GM19372 (cell line): ENCODE measurements around the gene UVSSA.

Experiments used
- ATAC-seq: cut with Tn5 transposase; IDR thresholded peaks from one replicate; pipeline ENCODE4 v1.9.1; 2021; ENCODE audit warnings: mild to moderate bottlenecking, low read depth, moderate library complexity; ENCODE audit not compliant: unreplicated experiment

UVSSA gene

DNA sequence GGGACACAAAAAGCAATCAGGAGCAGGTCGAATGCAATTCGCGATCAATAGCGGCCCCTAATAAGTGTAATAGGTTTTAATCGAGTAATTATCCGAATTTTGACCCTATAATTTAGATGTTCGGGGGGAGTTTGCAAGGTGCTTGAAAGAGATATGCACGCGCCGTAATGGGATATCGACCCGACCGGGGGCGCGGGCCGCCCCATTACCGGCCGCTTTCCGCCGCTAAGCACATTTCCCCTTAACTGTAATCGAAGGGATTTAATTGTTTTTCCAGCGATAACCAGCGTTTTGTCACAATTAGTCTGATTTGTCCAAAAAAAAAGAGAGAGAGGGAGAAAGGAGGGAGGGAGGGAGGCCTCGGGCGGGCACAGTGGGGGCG lies 58.2 kb downstream of the UVSSA start:
- ATAC-seq, result no peak

DNA sequence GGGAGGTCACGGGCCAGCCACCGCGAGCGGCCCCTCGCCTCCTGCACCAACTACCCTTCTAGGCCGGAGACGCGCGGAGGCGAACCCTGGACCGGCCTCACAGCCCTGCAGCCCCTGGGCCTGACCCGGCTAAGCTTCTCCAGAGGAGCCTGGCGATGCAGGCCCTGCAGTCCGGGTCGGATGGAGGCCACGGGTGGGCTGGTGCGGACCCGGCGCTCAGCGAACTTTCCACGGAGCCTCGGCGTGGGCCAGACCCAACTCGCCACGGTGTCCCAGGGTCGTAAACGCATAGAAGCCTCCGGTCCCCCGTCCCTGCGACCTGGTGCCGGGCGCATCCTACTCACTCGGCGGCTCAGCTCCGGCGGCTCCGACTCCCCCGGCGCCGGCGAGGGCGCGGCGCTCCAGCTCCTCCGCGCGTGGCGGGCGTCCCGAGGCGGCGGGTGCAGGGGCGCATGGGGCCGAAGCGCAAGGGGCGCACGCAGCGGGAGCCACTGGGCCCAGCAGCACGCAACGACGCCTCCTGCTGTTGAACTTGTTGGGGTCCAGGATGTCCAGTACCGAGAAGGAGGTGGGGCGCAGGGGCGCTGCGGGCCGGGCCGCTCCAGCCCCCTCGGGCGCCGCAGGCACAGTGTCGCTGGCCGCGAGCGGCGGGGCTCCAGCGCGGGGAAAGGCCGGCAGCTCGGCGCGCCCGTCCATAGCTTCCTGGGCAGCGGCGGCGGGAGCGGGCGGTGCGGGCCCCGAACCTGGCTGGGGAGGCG lies 58.8 kb downstream of the UVSSA start:
- ATAC-seq, result no peak

DNA sequence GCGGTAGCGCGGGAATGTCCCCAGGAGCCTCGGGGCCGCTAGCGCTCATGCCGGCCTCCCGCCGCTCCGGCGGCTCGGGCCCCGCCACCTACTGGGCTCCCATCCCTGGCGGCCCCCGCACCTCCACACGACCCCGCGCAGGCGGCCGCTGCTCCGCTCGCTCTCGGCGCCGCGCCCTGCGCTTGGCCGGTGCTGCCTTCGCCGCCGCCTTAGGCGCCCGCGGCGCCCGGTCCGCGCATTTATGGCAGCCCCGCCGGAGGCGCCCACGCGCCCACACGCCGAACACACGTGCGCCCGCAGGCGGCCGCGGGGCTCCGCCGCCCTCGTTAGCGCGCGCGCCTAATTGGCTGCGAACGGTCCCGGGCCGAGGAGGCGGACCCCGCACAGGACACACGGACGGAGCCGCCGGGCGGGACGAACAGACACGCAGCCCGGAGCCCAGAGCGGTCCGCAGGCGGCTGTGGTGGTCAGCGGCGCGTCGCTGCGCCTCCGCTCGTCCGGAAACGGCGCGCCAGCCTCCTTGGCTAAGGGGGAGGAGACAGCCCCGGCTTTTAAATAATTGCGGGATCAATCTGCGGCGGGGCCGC lies 59.5 kb downstream of the UVSSA start, which contains the start of gene NKX1-1:
NKX1-1 (minus strand) TSS at position 49 of the 587 bp plus-strand sequence; CDS start at position 49, 0 bp downstream.
- ATAC-seq, result no peak

DNA sequence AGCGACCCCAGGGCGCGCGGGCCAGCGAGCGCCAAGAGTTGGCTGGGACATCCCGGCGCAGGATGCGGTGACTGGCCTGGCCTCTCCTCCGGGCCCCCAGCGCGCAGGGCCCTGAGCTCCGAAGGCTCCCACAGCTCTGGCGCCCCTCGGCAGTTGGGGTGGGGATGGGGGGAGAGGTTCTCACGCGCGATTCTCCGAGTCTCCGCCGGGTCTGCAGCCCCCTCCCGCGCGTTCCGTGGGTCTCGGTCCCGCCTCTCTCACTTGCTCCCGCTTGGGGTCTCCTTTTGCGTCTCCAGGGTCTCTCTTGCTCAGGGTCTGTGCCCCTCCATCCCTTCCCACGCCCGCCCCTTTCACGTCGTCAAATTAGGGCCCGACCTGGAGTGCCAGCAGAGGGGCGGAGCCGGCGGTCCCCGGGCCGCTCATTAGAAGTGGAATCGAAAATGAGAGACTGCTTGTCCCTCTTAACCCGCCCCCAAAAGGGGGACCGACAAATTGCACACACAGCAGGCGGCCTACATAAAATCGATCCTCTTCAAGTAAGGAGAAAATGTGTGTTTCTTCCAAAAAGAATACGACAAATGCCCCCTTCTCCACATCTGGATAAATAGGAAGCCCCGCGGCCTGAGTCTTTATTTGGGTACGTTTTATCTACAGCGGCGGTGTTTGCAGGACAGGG lies 60.1 kb downstream of the UVSSA start:
- no peak for ATAC-seq

DNA sequence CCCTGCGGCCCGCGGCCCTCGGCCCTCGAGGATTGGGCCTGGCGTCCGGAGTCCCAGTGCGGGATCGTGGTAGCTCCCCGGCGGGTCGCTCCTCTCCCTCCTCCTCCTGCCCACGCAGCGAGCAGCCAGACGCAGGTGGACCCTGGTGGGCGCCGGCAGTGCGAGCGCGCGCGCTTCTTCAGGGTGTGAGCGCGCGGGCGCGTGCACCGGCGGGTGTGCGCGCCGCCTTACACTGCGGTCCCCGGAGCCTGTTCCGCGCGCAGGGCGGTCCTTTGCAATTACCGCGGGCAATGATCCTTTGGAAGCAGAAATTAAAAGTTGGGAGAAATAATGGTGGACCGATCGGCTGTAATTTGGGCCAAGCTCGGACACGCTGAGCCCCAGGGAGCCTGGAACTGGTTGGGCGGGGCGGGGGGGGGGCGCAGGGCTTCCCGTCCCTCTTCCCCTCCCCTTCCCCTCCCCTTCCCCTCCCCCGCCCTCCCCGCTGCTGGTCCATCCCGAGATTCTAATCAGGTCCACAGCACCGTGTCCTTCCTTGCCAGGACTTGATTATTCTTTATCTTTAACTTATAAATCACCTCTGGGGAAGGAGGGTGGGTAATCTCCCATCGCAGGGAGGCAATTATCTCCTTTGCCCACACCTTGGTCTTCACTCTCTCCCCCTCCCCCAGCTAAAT lies 60.8 kb downstream of the UVSSA start:
- ATAC-seq, result no peak

DNA sequence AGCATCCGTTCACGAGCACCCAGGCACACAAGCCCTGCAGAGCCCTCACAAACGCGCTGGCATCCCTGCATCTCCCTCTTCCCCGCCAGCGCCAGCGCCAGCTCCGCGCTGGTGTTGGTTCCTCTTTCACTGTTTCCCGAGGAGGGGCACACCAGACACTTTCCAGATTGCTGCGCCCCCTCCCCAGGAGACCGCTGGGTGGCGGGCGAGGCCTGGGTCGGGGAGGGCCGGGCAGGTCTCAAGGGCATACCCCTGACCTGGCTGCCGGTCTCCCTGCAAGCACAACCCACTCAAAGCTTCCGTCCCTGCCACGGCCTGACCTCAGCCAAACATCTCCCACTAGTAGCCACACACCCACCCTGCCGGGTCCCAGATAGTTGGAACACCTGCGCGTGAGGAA lies 61.4 kb downstream of the UVSSA start:
- ATAC-seq, result no peak

DNA sequence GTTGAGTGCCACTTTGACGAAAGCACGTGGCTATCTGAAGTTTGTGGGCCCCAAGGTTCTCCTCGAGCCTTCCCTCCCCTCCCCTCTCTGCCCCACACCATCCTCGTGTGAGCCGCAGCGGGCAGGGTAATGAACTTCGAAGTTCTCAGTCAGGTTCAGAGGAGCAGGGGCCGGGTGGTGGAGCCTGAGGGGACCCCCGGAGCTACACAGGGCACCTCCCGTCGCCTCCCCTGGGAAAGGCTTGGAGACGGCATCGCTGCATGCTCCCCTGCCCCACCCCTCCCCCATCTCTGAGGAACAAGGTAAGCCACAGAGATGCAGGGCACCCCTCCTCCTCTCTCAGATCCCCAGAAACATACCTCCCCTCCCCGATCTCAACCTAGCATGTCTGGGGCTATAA lies 62.1 kb downstream of the UVSSA start:
- no peak for ATAC-seq

DNA sequence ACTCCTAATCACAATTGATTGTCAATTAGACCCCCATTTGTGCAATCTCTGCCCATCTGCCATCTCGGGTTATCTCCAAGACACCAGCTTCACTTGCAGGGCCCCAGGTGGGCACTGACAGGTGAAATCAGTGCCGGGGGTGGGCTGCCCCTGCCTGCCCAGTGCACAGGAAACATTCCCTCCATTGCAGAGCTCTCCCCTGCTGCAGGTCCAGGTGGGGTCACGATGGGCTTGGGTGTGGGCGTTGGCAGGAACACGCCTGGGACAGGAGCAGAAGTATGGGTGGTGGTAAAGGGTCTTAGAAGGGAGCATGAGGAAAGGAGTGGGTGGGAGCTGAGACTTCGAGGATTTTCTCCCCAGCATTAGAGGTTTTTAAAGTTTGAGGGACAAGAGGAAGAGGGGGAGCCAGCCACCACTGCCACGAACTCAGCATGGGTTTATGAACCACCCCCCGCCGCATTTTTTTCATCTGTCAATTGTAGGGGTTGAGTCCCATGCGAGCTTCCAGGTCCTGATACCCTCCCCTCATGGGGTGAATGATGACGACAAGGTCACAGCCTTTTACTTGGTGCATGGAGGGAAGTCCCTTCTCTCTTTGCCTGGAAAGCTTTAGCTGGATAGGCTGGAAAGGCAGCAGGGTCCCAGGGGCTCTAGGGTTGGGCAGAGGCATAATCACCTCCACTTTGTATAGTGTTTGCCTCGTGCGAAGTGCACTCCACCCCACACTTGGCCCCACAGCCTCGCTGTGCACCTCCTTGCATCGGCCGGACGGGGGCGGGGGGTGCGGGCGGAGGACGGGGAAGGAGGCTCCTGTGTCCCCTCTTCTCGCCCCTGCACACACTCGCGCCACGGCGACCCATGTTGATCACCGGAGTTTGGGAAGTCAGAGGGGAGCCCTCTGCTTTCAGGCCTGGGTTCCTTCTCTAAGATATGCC lies 62.8 kb downstream of the UVSSA start:
- ATAC-seq, result no peak

DNA sequence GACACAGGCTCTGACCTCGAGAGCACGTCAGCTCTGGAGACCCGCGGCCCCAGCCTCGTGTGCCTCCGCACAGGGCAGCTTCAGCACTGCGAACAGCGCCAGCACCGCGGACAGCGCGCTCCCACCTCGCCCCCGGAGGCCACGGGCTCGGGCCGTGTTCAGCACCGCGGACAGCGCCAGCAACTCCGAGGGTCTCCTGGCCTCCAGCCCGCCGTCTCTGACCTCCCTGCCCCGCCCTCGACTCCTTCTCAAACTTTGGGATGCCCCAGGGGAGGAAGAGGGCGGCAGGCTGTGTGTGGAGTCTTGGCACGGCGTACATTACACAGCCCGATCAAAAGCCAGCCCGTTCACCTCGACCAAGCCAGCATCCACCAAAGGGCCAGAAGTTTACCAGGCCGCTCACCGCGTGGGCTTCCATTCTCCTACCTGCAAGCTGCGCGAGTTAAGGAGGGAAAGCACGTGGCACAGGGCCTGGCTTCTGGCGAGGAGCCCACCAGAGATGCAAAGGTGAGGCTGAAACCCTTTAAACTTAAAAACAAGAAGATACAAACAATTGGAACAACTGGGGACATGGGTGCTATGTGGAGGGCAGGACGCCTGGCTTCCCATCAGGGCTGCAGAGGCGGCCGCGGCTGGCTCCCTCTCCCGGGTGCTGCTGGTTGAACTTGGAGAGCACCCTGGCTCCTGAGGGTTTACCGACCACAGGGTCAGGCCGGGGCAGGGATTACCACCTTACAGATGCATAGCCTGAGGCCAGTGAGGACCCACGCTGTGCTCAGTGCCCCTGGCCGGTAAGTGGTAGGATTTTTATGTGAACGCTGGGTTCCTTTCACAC lies 63.7 kb downstream of the UVSSA start:
- ATAC-seq, result no peak

DNA sequence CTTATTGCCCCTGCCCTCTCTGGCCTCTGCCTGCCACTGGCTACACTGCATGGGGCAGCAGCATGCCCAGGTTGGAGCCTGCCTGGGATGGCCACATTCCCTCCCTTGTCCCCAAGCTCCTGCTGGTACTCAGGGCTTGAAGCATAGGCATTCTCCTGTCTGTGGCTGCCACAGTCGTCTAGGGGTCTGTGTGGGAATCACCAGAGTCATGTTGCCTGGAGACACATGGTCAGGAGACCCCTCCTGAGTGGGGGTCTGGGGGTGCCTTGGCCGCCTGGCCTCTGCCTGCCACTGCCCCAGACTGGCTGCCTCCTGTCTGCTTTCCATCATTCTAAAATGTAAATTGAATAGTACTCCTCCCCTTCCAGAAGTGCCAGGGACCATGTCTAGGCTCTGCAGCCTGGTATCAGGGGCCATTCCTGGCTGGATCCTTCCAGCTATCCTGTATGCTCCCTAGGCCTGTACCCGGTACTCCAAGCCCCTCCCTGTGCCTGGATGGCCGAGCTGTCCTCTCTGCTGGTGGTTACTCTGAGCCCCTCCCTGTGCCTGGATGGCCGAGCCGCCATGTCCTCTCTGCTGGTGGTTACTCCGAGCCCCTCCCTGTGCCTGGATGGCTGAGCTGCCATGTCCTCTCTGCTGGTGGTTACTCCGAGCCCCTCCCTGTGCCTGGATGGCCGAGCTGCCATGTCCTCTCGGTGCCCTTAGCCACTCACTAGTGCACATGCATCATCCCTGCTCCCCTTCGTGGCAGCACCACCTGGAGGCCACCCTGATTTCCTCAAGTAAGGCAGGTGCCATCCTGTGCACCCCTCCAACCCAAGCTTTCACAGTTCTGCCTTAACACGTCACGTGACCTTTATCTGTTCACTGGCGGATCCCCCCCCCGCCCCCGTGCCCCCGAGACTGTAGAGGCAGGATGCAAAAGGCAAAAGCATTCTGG lies 64.7 kb downstream of the UVSSA start:
- ATAC-seq, result no peak

DNA sequence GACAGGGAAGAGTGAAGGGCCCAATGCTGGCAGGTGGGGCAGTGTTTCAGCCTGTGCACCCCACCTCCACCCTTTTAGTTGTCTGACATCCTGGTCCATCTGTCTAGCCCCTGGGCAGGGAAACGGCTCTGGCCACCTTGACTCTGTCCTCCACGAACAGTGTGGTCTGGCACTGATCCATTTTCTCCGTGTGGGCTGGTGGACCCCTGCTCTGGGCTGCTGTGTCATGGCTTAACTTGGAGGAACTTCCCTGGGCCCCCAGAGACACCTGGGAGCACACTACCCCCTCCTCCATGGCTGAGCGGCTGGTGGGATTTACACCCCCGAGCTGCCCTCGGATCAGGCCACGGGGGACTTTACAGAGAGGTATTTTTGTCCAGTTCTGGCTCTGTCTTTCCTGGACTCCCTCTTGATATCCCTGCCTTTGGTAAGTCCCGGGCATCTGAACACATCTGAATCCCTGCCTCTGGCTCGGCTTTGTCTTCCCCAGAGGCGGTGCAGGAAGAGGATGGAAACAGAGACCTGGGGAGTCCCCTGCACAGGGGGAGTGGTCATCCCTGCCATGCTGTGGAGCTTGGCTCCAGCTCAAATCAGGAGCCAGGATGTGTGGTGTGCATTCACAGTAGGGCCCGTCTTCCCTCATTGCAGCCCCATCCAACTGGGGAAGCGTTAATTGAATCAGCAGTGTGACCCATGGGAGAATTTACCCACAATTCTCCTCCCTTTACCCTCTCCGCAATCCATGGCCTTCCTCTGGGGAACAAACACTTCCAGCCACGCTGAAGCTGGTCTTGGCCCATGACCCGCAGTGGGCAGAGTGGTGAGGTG lies 65.6 kb downstream of the UVSSA start:
- no peak for ATAC-seq

DNA sequence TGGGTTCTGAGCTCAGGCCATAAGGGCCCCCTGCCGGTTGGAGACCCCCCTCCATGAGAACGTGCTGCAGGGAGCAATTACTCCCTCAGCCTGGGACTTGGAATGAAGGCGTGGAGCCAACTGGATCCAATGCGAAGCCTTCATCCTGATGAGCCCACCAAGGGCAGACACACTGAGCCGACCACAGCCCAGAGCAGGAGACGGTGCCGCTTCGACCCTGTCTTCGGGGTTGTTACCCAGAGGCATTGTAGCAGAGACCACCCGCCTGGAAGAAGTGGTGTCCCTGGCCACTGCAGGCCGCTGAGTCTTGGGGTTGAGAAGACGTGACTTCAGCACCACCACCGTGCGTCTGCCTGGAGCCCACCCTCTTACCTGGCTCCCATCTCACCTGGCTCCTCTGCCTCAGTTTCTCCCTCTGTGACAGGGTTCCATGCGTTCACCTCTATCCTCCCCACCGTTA lies 66.2 kb downstream of the UVSSA start:
- no peak for ATAC-seq

DNA sequence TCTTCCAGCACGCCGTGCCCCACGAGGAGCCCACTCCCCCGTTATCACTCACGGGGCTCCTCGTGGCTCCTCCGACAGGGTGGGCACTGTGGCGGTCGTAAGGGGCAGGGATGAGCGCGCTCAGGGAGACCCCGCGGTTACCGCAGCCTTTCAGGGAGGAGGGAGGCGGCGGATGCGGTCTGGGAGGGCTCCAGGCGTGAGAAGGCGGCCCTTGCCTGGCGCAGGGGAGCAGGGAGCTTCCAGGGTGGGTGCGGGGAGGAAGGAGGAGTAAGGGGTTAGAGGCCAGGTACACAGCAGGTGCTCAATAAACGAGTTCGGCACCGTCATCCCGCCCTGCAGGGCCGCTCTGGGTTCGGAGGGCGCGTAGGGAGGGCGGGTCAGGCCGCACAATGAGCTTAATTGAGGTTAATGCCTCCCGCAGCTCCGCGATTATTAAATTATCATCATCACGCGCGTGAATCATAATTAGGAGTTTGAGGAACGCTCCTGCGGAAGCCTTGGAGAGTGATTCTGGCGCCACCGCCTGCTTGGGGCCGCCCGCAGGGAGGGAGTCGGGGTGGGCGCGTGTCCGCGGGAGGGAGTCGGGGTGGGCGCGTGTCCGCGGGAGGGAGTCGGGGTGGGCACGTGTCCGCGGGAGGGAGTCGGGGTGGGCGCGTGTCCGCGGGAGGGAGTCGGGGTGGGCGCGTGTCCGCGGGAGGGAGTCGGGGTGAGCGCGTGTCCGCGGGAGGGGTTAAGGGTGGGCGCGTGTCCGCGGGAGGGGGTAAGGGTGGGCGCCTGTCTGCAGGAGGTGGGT lies 66.9 kb downstream of the UVSSA start:
- no peak for ATAC-seq

DNA sequence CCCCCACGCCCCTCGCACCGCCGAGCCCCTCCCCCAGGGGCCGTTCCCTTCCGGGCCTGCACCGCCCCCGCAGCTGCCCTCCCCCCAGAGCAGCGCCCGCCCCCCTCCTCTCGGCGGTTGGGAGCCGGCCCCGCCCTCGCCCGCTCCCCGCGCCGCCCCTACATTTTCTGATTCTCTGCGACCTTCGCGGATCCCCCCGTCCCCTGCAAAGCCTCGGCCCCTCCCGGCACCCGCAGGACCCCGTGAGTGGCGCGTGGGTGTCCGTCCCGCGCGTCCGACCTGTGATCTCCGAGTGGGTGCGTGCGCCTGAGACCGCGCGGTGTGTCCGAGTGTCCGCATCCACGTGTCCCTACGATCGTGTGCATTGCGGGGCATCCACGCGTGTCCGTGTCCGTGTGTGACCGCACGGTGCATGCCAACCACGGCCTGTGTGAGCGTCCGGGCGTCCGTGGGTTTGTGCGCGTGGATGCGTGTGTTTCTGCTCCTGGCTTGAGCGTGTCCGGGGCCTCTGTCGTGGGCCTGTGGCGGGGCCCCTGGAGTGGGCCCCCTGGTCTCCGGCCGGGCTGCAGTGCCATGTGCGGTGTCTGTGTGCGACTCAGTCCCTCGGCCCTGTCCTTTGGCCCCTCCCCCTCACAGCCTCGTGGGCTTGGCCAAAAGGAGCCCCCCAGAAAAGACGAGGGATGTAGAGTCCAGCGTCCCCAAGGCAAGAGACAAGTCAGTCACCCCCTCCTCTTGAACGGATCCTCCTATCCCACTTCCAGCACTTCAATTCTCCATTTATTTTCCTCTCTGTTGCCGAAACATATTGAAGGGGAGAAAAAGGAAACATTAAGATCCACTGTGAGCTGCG lies 68.0 kb downstream of the UVSSA start:
- ATAC-seq, result no peak

DNA sequence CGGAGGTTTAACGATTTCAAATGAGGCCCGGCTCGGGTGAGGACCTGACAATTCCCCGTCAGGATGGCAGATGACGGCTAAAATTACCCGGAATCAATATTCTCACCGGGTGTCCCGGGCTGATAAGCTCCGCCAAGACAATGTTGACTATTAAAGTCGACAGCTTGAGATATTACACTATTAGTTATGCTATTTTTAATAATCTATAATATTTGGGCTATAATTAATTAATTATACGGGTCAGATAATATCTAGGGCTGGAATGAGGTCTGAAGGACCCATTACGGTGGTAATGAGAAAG lies 68.6 kb downstream of the UVSSA start:
- no peak for ATAC-seq
